NCI-H2029 (cell line): ENCODE data around the gene NUDT3.
"Not testable (repeated sequence)": the region's sequence is repeated elsewhere in the genome, so short reads cannot be mapped to it uniquely, and the experiment has no call there.

Experiments used
- DNase-seq: peaks from one replicate; lab custom pipeline; 2025; lab: John Stamatoyannopoulos, UW

Gene NUDT3

DNA sequence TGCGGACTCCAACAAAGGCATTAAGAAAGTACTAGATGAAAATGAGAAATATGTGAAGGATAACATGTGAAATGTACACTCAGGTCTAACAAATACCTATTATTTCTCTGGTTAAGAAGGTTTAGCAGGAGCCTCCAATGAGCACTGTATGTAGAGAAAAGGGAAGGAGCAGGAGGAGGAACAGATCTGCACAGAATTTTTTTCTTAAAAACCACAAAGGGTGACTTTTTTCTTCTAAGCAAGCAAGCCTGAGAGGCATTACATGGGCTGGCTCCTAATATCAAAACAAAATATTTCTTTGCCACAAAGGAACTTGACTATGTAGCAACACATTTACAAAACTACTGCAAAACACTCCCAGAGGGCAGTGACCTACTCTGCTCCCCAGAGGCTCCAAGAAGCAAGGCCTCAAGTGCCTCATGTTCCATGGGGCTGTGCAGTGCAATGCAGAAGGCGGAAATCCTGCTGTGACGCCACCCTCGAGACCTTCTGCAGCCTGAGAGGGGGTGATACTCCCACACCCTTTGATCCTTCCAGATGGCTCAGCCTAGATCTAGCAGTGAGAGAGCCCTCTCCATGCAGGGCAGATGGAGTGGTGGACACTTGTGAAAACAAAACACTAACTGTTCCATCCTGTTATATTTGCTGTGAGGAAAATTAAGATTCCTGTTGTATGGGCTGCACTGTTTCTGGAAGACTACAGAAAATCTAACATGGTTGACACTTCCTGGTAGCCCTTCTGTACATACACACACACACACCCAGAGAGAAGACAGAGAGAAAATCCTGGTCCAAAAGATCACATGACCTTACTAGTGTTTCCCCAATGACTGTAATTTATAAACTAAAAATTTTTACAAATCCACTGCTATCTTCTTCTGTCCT lies 107.7 kb downstream of the NUDT3 start:
- DNase-seq = no peak

DNA sequence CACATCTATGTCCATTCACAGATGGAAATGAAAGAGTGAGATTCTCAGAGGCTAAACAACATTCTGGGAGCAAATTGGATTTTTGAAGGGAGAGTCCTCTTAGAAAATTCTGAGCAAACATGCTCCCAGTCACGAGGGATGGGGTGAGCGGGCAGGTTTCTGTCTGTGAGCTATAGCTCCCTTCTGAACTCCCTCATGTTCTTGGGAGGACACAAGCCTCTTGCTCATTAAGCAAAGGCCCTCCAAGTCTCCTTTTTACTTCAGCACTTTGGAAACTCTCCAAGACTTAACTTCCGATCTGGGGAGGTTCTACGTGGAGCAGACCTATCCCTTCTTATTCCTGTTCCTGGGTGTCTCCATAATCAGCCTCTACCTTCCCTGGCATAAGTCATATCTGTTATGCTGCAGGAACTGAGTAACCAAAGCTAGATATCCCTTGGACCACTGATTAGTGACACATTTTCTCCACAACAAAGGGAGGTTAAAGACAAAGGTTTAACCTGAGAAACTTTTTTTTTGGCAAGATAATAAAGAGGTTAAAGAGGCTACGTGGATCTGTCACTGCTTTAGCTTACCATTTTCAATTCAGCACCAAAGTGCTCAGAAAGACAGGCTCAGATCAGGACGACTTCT lies 110.7 kb downstream of the NUDT3 start:
- DNase-seq = no peak

DNA sequence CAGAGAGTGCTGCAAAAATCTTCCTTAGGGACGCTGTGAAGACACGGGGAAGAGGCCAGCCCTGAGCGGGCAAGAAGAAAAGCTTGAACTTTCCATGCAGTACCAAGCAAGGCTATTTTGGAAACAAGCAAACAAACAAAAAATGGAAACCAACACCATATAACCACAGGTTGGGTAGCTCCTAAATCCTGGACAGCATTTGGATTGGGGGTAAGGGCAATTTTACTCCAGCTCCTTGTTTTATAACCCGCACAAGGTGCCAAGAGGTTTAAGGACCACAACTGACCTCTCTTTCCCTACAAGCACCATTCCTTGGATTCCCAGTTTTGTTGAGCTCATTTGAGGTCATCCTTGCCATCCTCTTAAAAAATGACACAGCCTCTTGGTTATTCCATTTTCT lies 112.3 kb downstream of the NUDT3 start:
- DNase-seq = no peak

DNA sequence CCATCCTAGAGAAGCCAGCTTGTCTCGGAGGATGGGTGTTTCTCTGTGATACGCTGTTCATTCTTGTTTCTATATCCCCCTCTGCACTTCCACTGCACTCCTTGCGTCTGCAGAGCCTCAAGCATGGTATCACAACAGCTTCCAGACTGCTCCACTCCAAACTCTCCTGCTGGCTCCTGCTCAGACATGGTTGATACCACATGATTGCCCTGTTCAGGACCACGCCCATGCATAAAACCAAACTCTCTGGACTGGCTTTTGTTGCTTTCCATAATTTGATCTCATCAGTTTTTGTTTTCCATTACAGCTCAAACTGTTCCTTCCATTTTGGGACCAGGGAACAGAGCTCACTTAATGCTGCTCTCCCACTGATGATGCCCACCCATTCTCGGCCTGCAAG lies 113.6 kb downstream of the NUDT3 start:
- DNase-seq = no peak

DNA sequence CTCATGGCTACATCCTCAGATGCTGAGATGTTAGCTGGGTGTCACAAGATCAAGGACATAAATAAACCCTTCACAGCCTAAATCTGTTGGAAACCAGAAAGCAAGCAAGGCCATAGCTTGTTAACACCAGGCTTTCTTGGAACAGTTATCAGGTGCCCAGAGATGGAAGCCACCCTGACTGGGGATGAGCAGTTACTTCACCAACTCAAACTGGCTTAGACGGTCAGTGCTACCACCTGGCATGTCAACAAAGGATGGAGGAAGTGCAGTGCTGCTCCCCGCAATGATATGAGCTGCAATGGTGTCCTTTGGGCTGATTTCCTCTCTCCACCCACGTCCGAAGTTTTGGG lies 114.7 kb downstream of the NUDT3 start:
- no peak for DNase-seq

DNA sequence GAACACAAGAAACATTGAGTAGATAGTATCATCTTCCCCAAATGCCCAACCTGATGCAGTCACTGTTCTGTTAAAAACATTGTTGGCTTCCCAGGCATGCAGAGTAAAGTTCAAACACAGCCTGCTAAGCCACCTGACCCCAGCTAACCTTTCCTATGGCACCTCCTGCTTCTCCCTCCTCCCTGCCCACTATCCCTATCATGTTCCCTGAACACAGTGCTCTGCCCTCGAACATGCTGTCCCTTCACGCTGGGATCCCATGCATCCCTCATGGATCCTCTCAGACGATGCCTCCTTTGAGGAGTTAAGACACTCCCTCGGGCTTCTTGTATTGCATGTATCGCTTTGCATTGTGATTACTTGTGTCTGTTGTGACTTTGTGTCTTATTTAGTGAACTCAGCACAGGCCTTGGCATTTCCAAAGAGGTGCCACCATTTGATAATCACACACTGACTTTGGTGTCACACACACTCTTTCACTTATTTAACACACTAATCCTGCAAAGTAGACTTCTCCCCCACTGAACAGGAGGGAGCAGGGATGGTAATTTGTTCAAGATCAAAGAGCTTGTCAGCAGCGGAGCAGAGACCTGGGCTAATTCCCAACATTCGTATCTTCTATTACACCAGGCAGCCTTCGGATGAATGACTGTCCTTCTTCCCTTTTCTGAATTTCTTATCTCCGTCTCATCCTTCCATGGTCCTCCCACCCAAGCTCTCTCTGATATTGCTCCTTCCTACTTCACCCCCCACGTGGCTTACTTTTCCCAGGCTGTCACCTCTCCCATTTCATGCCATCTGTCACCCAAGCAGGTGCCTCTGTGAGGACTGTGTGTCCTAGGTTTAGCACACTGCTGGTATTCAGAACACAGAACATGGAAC lies 115.3 kb downstream of the NUDT3 start:
- no peak for DNase-seq

DNA sequence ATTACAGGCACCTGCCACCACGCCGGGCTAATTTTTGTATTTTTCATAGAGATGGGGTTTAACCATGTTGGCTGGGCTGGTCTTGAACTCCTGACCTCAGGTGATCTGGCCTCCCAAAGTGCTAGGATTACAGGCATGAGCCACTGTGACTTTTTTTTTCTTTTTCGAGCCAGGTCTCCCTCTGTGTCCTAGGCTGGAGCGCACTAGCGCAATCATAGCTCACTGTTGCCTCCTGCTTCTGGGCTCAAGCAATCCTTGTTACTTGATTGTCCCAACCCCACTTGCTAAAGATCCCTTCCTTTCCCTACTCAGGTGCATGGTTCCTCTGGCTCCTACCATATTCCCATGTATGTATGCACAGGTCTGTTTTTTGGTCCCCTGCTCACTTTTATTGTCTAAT lies 116.3 kb downstream of the NUDT3 start:
- DNase-seq = no peak

DNA sequence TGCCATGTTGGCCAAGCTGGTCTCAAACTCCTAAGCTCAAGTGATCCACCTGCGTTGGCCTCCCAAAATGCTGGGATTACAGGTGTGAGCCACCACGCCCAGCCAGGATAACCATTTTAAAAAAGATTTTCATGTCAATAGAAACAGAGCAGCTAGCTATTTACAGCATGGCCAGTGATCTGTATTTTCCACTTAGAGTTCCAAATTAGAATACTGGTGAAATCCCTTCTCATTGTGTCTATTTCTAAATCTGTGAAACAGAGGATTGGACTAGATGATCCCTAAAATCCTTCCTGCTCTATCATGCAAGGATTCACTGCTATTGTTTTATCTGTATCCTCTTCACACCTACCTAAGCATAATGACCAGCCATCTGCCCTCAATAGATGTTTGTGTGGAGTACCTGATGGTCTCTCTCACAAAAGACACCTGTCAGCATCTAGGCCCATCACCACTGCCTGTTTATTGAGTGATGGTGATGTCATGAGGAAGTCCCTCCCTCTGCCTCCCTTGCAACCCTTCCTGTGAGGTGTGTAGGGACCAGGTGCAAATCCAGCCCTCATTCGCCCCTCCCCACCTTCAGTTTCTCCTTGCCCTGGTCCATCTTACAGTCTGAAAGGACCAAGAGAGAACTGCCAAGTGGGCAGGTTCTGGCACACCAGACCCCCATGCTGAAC lies 117.2 kb downstream of the NUDT3 start:
- peak; percentile 49 for DNase-seq

DNA sequence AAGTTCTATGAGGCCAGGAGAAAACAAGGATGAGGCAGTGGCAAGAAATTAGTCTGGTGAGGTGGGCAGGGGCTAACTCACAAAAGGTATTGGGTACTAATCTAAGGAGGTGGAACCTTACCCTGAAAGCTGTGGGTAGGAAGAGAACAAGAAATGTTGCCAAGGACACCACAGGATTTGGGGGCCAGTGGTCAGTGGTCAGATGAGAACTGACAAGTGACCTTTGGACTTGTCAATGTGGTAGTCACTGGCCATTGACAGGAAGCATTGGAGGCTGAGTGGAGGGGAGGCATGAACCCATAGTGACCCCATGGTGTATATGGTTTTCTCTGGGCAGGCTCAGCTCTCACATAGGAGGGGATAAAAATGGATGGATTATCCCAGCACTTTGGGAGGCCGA lies 118.3 kb downstream of the NUDT3 start:
- no peak for DNase-seq

DNA sequence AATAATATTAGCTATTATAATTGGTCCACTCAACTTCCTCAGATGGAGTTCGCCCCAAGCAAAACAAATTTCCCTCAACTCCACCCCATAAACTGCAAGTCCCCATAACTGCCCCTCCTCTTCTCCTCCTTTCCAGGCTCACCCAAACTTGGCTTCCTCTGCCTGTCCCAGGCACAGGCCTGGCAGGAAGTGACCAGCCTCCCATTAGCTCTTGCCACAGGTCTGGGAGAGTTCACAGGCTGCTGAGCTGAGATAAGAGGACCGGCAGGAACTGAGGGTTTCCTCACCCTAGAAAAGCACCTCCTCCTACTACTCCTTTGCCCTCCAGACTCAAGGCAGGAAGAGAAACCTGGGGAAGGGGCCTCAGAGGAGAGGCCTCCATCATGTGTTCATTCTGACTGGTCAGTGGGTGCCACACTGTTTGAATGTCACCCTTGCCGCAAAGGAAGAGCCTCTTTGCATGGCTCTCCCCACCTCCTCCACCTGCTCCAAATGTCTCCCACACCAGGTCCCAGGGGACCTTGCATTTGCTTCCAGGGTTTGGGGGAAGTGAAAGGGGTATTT lies 119.1 kb downstream of the NUDT3 start:
- DNase-seq = no peak

DNA sequence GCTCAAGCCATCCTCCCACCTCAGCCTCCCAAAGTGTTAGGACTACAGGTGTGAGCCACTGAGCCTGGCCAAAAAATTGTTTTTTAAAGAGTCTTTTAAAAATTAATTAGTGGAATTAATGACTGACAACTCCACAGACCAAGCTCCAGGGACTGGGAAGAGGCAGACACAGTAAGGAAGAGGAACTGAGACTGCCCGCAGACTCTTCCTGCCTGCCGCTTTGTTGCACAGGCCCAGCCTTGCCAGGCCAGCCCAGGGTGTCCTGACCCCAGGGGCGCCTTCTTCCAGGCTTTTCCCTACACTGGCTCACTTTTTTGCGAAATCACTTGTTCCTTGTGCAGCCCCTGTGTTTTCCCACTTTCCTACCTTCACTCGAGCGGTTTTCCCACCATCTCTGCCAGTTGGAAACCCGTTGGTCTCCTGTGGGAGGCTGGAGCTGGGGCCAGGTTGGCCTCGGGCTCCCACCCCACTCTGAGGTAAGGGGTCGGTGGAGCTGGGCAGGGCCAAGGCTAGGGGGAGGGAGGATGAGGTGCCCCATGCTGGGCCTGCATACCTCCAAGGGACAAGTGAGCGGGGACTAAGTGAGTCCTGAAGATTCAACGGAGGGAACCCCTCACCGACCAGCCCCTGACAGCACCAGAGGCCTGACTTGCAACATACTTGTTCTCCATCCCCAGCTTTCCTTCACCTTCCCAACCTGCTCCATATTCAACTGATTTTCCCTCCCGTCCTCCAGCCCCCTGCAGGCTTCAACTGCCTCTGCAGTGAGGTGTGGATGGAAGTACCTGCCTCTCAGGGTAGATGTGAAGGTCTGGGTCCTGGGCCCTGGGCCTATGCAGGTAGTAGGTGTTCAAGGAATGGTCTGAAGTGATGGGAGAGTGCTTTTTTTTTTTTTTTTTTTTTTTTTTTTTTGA lies 120.2 kb downstream of the NUDT3 start:
- no peak for DNase-seq

DNA sequence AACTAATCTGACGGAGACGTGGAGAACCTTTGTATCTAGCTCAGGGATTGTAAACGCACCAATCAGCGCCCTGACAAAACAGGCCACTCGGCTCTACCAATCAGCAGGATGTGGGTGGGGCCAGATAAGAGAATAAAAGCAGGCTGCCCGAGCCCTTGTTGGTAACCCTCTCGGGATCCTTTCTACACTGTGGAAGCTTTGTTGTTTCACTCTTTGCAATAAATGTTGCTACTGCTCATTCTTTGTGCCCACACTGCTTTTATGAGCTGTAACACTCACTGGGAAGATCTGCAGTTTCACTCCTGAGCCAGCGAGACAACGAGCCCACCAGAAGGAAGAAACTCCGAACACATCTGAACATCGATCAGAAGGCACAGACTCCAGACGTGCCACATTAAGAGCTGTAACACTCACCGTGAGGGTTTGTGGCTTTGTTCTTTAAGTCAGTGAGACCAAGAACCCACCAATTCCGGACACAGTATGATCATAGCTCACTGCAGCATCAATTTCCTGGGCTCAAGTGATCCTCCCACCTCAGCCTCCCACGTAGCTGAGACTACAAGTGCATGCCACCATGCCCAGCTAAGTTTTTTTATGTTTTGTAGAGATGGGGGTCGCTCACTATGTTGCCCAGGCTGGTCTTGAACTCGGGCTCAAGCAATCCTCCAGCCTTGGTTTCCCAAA lies 122.7 kb downstream of the NUDT3 start:
- DNase-seq = not testable (repeated sequence)

DNA sequence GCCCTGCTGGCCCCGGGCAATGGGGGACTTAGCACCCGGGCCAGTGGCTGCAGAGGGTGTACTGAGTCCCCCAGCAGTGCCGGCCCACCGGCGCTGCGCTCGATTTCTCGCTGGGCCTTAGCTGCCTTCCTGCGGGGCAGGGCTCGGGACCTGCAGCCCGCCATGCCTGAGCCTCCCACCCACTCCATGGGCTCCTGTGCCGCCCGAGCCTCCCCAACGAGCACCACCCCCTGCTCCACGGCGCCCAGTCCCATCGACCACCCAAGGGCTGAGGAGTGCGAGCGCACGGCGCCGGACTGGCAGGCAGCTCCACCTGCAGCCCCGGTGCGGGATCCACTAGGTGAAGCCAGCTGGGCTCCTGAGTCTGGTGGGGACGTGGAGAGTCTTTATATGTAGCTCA lies 123.3 kb downstream of the NUDT3 start:
- not testable (repeated sequence) for DNase-seq

DNA sequence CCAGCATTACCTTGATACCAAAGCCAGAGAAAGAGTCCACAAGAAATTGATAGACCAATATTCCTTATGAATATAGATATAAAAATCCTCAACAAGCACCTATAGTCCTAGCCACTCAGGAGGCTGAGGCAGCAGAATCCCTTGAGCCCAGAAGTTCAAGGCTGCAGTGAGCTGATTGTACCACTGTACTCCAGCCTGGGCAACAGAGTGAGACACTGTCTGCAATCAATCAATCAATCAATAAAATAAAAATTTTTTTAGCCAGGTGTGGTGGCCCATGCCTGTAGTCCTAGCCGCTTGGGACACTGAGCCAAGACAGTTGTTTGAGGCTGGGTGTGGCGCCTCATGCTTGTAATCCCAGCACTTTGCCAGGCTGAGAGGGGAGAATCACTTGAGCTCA lies 124.7 kb downstream of the NUDT3 start:
- DNase-seq = no peak

DNA sequence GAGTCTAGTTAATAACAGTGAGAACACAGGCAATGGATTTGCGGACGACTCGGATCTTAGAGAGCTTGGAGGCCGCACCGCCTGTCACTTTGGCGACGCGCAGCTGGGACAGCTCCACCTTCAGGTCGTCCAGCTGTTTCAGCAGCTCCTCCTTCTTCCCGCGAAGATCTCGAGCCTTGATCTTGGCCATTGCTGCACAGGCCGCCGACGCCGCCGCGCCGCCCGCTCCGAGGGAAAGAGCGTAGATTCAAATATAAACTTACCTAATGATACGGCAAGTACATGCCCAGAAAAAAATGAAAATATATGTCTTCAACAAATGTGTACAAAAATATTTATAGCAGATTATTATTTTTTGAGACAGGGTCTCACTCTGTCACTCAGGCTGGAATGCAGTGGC lies 129.0 kb downstream of the NUDT3 start:
- not testable (repeated sequence) for DNase-seq

DNA sequence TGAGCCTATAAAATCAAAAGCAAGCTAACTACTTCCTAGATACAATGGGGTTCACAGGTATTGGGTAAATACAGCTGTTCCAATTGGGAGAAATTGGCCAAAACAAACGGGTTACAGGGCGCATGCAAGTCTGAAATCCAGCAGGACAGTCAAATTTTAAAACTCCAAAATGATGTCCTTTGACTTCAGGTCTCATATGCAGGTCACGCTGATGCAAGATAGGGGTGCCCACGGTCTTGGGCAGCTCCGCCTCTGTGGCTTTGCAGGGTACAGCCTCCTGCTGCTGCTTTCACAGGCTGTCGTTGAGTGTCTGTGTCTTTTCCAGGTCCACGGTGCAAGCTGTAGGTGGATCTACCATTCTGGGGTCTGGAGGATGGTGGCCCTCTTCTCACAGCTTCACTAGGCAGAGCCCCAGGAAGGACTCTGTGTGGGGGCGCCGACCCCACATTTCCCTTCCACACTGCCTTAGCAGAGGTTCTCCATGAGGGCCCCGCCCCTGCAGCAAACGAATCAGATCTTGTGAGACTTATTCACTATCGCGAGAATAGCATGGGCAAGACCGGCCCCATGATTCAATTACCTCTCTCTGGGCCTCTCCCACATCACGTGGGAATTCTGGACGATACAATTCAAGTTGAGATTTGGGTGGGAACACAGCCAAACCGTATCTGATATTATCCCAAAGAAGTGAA lies 131.7 kb downstream of the NUDT3 start:
- DNase-seq = peak; percentile 16

DNA sequence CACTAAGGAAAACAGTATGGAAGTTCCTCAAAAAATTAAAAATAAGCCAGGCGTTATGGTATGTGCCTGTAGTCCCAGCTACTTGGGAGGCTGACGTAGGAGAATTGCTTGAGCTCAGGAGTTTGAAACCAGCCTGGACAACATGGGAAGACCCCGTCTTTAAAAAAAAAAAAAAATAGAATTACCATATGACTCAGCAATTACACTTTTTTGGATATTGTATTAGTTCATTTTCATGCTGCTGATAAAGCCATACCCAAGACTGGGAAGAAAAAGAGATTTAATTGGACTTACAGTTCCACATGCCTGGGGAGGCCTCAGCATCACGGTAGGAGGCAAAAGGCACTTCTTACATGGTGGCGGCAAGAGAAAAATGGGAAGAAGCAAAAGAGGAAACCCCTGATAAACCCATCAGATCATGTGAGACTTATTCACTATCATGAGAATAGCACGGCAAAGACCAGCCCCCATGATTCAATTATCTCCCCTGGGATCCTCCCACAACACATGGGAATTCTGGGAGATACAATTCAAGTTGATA lies 132.9 kb downstream of the NUDT3 start:
- DNase-seq = no peak

DNA sequence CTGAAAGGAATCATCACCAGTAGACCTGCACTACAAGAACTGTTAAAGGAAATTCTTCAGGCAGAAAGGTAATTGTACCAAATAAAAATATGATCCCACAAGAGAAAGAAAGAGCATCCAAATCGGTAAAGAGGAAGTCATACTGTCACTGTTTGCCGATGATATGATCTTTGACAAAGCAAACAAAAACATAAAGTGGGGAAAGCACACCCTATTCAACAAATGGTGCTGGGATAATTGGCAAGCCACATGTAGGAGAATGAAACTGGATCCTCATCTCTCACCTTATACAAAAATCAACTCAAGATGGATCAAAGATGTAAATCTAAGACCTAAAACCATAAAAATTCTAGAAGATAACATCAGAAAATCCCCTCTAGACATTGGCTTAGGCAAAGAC lies 140.1 kb downstream of the NUDT3 start:
- DNase-seq = not testable (repeated sequence)
